CD14-positive monocyte (primary cell): ENCODE data around the gene AQP12A. TPM values are rescaled to one million over a fixed set of nuclear protein-coding genes. Genes with fewer than 3 reads are reported as not detected.

Experiments used
- DNase-seq, 3 donors: peaks; one replicate each; pipeline ENCODE4 v3.0.0-alpha.2; 2011 to 2022
- H2AFZ ChIP-seq: 2 replicates; pipeline ENCODE4 v1.6.0; 2012; ENCODE audit warnings: mild to moderate bottlenecking, low read depth, low read length, inconsistent platforms; ENCODE audit not compliant: insufficient read depth, poor library complexity, severe bottlenecking
- H3K27ac ChIP-seq, 2 donors: 1 replicate in 1 of 2; 2 replicates in 1 of 2; pipeline ENCODE4 v1.5.1; 2012 to 2013; ENCODE audit warnings: low read length in 2 of 2, control low read depth in 1 of 2, inconsistent platforms in 1 of 2, low read depth in 1 of 2, mild to moderate bottlenecking in 1 of 2
- H3K27me3 ChIP-seq, 2 donors: one replicate each; pipeline versions ENCODE4 v1.6.0 to v1.6.1; 2011 to 2013; ENCODE audit warnings: low read length in 2 of 2; ENCODE audit not compliant: control insufficient read depth in 2 of 2, insufficient read depth in 2 of 2
- H3K36me3 ChIP-seq, 2 donors: replicated peaks in 1 of 2; 1 replicate in 1 of 2; 2 replicates in 1 of 2; pipeline versions ENCODE4 v1.5.1 to v1.6.1; 2012 to 2013; ENCODE audit warnings: low read length in 2 of 2, control low read depth in 1 of 2, inconsistent platforms in 1 of 2, mild to moderate bottlenecking in 1 of 2; ENCODE audit not compliant: insufficient read depth in 2 of 2, control insufficient read depth in 1 of 2
- H3K4me1 ChIP-seq, 2 donors: 1 replicate in 1 of 2; 2 replicates in 1 of 2; pipeline versions ENCODE4 v1.5.1 to v1.6.1; 2012 to 2013; ENCODE audit warnings: low read length in 2 of 2, control low read depth in 1 of 2, inconsistent platforms in 1 of 2, mild to moderate bottlenecking in 1 of 2, moderate library complexity in 1 of 2; ENCODE audit not compliant: insufficient read depth in 2 of 2, control insufficient read depth in 1 of 2
- H3K4me2 ChIP-seq: replicated peaks from 2 replicates; pipeline ENCODE3; 2012; ENCODE audit warnings: low read length, moderate library complexity, mild to moderate bottlenecking; ENCODE audit not compliant: poor library complexity, severe bottlenecking; ENCODE audit errors: extremely low read depth
- H3K4me3 ChIP-seq, 3 experiments: fragments of 200-600 bp in 1 of 3; sonication (generic) in 1 of 3; replicated peaks in 1 of 3; 1 replicate in 2 of 3; 2 replicates in 1 of 3; pipeline ENCODE4 v1.5.1; 2011 to 2013; ENCODE audit warnings: low read length in 3 of 3, mild to moderate bottlenecking in 3 of 3, control low read depth in 2 of 3, low read depth in 2 of 3, inconsistent platforms in 1 of 3, moderate library complexity in 1 of 3
- H3K79me2 ChIP-seq: 2 replicates; pipeline ENCODE4 v1.6.0; 2012; ENCODE audit warnings: mild to moderate bottlenecking, control low read depth, inconsistent platforms, low read length, moderate library complexity; ENCODE audit not compliant: insufficient read depth
- H3K9ac ChIP-seq: 2 replicates; pipeline ENCODE4 v1.6.0; 2017; ENCODE audit warnings: low read length, mild to moderate bottlenecking; ENCODE audit not compliant: insufficient read depth, poor library complexity, severe bottlenecking
- H3K9me3 ChIP-seq, 2 donors: replicated peaks in 1 of 2; 1 replicate in 1 of 2; 2 replicates in 1 of 2; pipeline versions ENCODE4 v1.5.1 to v1.6.1; 2012 to 2013; ENCODE audit warnings: low read length in 2 of 2, control low read depth in 1 of 2; ENCODE audit not compliant: control insufficient read depth in 1 of 2, insufficient read depth in 1 of 2
- H4K20me1 ChIP-seq: 2 replicates; pipeline ENCODE4 v1.6.0; 2012; ENCODE audit warnings: mild to moderate bottlenecking, low read length, control low read depth, moderate library complexity; ENCODE audit not compliant: insufficient read depth
- H3K27ac Mint-ChIP-seq, 7 donors: one replicate each; pipeline ENCODE4 v1.8.0; 2020; ENCODE audit warnings: mild to moderate bottlenecking in 7 of 7, mixed read lengths in 7 of 7, moderate library complexity in 6 of 7, inconsistent platforms in 2 of 7
- H3K27me3 Mint-ChIP-seq, 3 donors: one replicate each; pipeline ENCODE4 v1.8.0; 2021 to 2022; ENCODE audit warnings: low read depth in 3 of 3, mild to moderate bottlenecking in 3 of 3, mixed read lengths in 3 of 3, moderate library complexity in 3 of 3, inconsistent platforms in 1 of 3
- H3K36me3 Mint-ChIP-seq, 2 donors: one replicate each; pipeline ENCODE4 v1.8.0; 2020; ENCODE audit warnings: mixed read lengths in 2 of 2, inconsistent platforms in 1 of 2, mild to moderate bottlenecking in 1 of 2
- H3K4me1 Mint-ChIP-seq: one replicate; pipeline ENCODE4 v1.8.0; 2020; ENCODE audit warnings: mild to moderate bottlenecking, mixed read lengths
- H3K4me3 Mint-ChIP-seq, 2 donors: one replicate each; pipeline ENCODE4 v1.8.0; 2020; ENCODE audit warnings: mild to moderate bottlenecking in 2 of 2, mixed read lengths in 2 of 2, moderate library complexity in 1 of 2
- H3K9me3 Mint-ChIP-seq, 7 donors: one replicate each; pipeline ENCODE4 v1.8.0; 2020 to 2022; ENCODE audit warnings: mixed read lengths in 7 of 7, mild to moderate bottlenecking in 6 of 7, moderate library complexity in 6 of 7, inconsistent platforms in 2 of 7
- CTCF ChIP-seq: fragments of 200-600 bp; IDR thresholded peaks from one replicate; pipeline ENCODE4 v1.8.0; 2022; ENCODE audit warnings: antibody characterized with exemption, mild to moderate bottlenecking
- WGBS: methylation state at CpG from one replicate; pipeline ENCODE4 v1.1.5; 2013; ENCODE audit warnings: missing lambda C conversion rate; ENCODE audit not compliant: insufficient coverage; 5-methylcytosine and 5-hydroxymethylcytosine counted together
- intact Hi-C, 2 donors: fragments of 100-400 bp; cut with micrococcal nuclease; formaldehyde crosslinking; loops; one replicate each; pipeline versions ENCODE4 v1.15.0 to v1.15.1; 2023
- polyA plus RNA-seq, 3 donors: library from polyadenylated mRNA; depleted of rRNA in 1 of 3; unstranded in 2 of 3; stranded (reverse) in 1 of 3; fragments of 300-500 nt in 2 of 3; fragments of >200 nt in 1 of 3; fragmentation: Illumina TruSeq in 2 of 3; gene quantifications; 1 replicate in 2 of 3; 2 replicates in 1 of 3; pipeline ENCODE4 v1.2.3, GENCODE V29; 2012 to 2021

The AQP12A gene
- polyA plus RNA-seq, 3 donors = not detected

DNA sequence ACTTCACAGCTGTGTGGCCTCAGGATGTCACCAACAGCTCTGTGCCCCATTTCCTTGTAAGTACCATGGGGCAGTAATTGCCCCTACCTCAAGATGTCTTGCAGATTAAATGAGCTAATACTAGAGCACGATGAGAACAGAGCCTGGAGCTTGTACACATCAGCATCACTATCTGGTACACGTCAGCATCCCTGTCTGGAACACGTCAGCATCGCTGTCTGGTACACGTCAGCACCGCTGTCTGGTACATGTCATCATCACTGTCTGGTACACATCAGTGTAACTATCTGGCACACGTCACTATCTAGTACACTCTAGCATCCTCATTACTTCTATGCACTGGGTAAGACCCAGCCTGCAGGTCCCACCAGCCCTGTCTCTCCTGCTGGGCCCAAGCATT is 37.2 kb downstream of the AQP12A start:
- intact Hi-C loops = no loop called here
- H2AFZ ChIP-seq = no peak overlapping the region
- Mint-ChIP-seq H3K27me3 (peaks cover 0 to 9% (median 6%) of the 10 kb centered on the region in 3 donors), H3K27ac (no peak overlapping the region), H3K9me3 (peaks cover 0 to 2% (median 0%) of the 10 kb centered on the region in 7 donors), H3K36me3 (no peaks in the 10 kb centered on the region), H3K4me3 (no peak overlapping the region), H3K4me1 (no peaks in the 10 kb centered on the region)
- no peaks in the 10 kb centered on the region for H4K20me1 ChIP-seq
- no peaks in the 10 kb centered on the region for H3K79me2 ChIP-seq
- H3K27me3 ChIP-seq = no peaks in the 10 kb centered on the region
- no peak overlapping the region for H3K4me2 ChIP-seq
- H3K4me3 ChIP-seq = no peak overlapping the region
- no peak overlapping the region for H3K9ac ChIP-seq
- WGBS = 98% methylated on average over 7 of the region's 7 CpGs
- no peaks in the 10 kb centered on the region for H3K9me3 ChIP-seq
- H3K27ac ChIP-seq = no peak overlapping the region
- H3K36me3 ChIP-seq = no peaks in the 10 kb centered on the region
- DNase-seq = no peak
- no peak for TF ChIP-seq CTCF
- no peaks in the 10 kb centered on the region for H3K4me1 ChIP-seq

GRCh38 chr2:240730501-240731177 is 39.0 kb downstream of the AQP12A start:
- no peak overlapping the region for H3K27ac ChIP-seq
- H3K4me1 Mint-ChIP-seq = no peaks in the 10 kb centered on the region
- no peak overlapping the region for H3K4me3 Mint-ChIP-seq
- no peaks in the 10 kb centered on the region for H3K79me2 ChIP-seq
- no peak overlapping the region for H3K4me3 ChIP-seq
- H3K9me3 Mint-ChIP-seq = peaks cover 0 to 2% (median 0%) of the 10 kb centered on the region in 7 donors
- H3K36me3 Mint-ChIP-seq = no peaks in the 10 kb centered on the region
- no peak overlapping the region for H3K27ac Mint-ChIP-seq
- H3K4me2 ChIP-seq = no peak overlapping the region
- H3K27me3 Mint-ChIP-seq = peaks cover 0 to 9% (median 6%) of the 10 kb centered on the region in 3 donors
- H3K9ac ChIP-seq = no peak overlapping the region
- no peaks in the 10 kb centered on the region for H3K9me3 ChIP-seq
- no peaks in the 10 kb centered on the region for H3K4me1 ChIP-seq
- no peak for TF ChIP-seq CTCF
- no peaks in the 10 kb centered on the region for H3K36me3 ChIP-seq
- H4K20me1 ChIP-seq = no peaks in the 10 kb centered on the region
- no peak overlapping the region for H2AFZ ChIP-seq
- intact Hi-C loops = loop anchor here in 1 of 2 donors (10.0 kb wide), 1 partner anchor 216 kb away; no protein-coding TSS in a partner anchor
- WGBS = 90% methylated on average over 9 of the region's 10 CpGs
- DNase-seq = no peak
- no peaks in the 10 kb centered on the region for H3K27me3 ChIP-seq
